ENCODE measurements around the gene VAT1. TPM values are rescaled to one million over a fixed set of nuclear protein-coding genes. Genes with fewer than 3 reads are reported as not detected.

Gene VAT1
- total RNA-seq, 3 donors from 2014 or later, result 35.2 to 142 (median 48.7) TPM

GRCh38 chr17:43031666-43032065 lies 9.5 kb upstream of the VAT1 start:
- H3K36me3 ChIP-seq (ENCODE audit: low read depth), result no peaks in the 10 kb centered on the region
- no peaks in the 10 kb centered on the region for H3K9me3 ChIP-seq
- no peaks in the 10 kb centered on the region for H3K4me1 ChIP-seq (ENCODE audit: low read depth)
- no peak for DNase-seq
- intact Hi-C loops (cut with DNase I, micrococcal nuclease), result no loop called here
- no peak overlapping the region for H3K4me3 ChIP-seq
- no peak for TF ChIP-seq CTCF (IDR thresholded peaks at IDR 0.05)
- no peak for ATAC-seq

- DNase-seq (no peak), ATAC-seq (no peak)
- no peaks in the 10 kb centered on the region for H3K9me3 ChIP-seq
- H3K36me3 ChIP-seq (ENCODE audit: low read depth), result no peaks in the 10 kb centered on the region
- TF ChIP-seq CTCF (IDR thresholded peaks at IDR 0.05), result no peak
- no peaks in the 10 kb centered on the region for H3K4me1 ChIP-seq (ENCODE audit: low read depth)
- no peak overlapping the region for H3K4me3 ChIP-seq
- intact Hi-C loops (cut with DNase I, micrococcal nuclease), result no loop called here
Observed at GRCh38 chr17:43030137-43030767, 8.1 kb upstream of the VAT1 start.

GRCh38 chr17:43028221-43028861 lies 6.2 kb upstream of the VAT1 start:
- intact Hi-C loops (cut with DNase I, micrococcal nuclease), result no loop called here
- H3K4me3 ChIP-seq, result no peak overlapping the region
- H3K36me3 ChIP-seq (ENCODE audit: low read depth), result no peaks in the 10 kb centered on the region
- no peaks in the 10 kb centered on the region for H3K9me3 ChIP-seq
- no peak for ATAC-seq
- DNase-seq, result no peak
- no peak for TF ChIP-seq CTCF (IDR thresholded peaks at IDR 0.05)
- peaks cover 7% of the 10 kb centered on the region for H3K4me1 ChIP-seq (ENCODE audit: low read depth)

- H3K36me3 ChIP-seq (ENCODE audit: low read depth), result no peaks in the 10 kb centered on the region
- no peak for ATAC-seq
- intact Hi-C loops (cut with DNase I, micrococcal nuclease), result no loop called here
- no peaks in the 10 kb centered on the region for H3K9me3 ChIP-seq
- no peak for TF ChIP-seq CTCF (IDR thresholded peaks at IDR 0.05)
- no peak overlapping the region for H3K4me3 ChIP-seq
- no peak for DNase-seq
- H3K4me1 ChIP-seq (ENCODE audit: low read depth), result peaks cover 10% of the 10 kb centered on the region
Observed at GRCh38 chr17:43027091-43028032, 5.2 kb upstream of the VAT1 start.

- TF ChIP-seq CTCF (IDR thresholded peaks at IDR 0.05), result no peak
- H3K36me3 ChIP-seq (ENCODE audit: low read depth), result no peaks in the 10 kb centered on the region
- intact Hi-C loops (cut with DNase I, micrococcal nuclease), result no loop called here
- H3K4me1 ChIP-seq (ENCODE audit: low read depth), result peaks cover 10% of the 10 kb centered on the region
- no peaks in the 10 kb centered on the region for H3K9me3 ChIP-seq
- H3K4me3 ChIP-seq, result no peak overlapping the region
- no peak for ATAC-seq
- DNase-seq, result no peak
Observed at GRCh38 chr17:43026595-43026994, 4.4 kb upstream of the VAT1 start.

All from mucosa of descending colon (tissue), 3 donors.